ENCODE results near the gene WTIP. TPM values are rescaled to one million over a fixed set of nuclear protein-coding genes. Genes with fewer than 3 reads are reported as not detected.

The WTIP gene
- total RNA-seq, 1 donor: 40.6 TPM

DNA sequence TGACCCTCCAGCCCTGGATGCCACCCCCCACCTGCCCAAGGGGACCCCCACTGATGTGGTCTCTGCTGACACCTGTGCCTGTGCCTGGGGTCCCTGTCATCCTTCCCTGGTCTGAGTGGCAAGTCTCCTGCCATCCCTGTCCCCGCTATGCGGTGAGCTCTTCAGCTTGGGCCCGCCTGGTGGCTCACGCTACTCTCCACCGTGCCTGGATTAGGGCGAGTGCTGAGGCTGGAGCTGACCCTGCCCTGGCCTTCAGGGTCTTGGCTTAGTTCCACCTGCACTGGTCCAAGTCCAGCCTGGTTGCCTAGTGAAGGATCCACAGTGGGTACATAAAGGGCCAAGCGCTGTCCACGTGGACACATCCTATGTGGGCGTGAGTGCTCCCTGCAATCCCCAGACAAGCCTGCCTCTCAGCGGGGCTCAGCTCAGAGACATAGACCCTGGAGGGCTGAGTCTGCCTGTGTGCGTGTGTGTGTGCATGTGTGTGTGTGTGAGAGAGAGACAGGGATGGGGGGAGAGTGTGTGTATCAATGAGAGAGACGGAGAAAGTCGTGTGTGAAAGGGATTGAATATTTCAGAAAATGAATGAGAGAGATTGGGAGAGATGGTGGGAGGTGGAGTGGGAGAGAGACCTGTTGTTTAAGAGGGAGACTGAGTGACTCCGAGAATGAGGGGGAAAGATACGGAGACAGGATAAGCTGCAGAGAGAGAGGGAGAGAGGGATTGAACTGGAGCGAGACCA lies 22.1 kb downstream of the WTIP start:
- no peak for DNase-seq (ENCODE audit: low read depth)
- TF ChIP-seq, protein P1, sequence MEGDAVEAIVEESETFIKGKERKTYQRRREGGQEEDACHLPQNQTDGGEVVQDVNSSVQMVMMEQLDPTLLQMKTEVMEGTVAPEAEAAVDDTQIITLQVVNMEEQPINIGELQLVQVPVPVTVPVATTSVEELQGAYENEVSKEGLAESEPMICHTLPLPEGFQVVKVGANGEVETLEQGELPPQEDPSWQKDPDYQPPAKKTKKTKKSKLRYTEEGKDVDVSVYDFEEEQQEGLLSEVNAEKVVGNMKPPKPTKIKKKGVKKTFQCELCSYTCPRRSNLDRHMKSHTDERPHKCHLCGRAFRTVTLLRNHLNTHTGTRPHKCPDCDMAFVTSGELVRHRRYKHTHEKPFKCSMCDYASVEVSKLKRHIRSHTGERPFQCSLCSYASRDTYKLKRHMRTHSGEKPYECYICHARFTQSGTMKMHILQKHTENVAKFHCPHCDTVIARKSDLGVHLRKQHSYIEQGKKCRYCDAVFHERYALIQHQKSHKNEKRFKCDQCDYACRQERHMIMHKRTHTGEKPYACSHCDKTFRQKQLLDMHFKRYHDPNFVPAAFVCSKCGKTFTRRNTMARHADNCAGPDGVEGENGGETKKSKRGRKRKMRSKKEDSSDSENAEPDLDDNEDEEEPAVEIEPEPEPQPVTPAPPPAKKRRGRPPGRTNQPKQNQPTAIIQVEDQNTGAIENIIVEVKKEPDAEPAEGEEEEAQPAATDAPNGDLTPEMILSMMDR (IDR thresholded peaks at IDR 0.05; ENCODE audit: insufficient read depth, low read depth, low read length): no peak
- H3K4me3 ChIP-seq (ENCODE audit: low read depth, low read length): no peak overlapping the region

DNA sequence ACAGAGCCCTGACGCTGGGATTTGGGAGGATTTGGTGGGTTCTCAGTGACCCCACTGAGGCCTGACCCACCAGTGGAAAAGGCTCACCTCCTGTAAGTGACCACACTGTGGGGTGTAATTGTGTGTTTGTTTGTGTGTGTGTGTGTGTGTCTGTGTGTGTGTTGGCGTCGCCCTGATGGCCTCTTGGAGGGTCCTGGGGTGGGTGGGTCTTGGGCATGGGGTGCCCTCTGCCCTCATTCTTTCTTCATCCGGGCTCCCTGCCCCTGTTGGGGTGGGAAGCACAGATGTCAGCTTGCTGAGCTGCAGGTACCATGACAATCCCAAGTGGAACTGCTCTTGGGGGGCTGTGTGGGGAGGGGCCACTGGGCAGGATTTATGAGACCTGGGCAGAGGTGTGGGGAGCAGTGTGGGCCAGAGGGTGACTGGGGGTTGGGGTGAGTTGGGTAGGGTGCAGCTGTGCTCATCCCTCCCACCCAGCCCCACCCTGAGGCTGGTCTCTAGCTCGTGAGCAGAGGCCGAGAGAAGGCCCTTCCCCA lies 22.8 kb downstream of the WTIP start:
- no peak overlapping the region for H3K4me3 ChIP-seq (ENCODE audit: low read depth, low read length)
- no peak for DNase-seq (ENCODE audit: low read depth)
- TF ChIP-seq, protein P1 (IDR thresholded peaks at IDR 0.05; ENCODE audit: insufficient read depth, low read depth, low read length): no peak

DNA sequence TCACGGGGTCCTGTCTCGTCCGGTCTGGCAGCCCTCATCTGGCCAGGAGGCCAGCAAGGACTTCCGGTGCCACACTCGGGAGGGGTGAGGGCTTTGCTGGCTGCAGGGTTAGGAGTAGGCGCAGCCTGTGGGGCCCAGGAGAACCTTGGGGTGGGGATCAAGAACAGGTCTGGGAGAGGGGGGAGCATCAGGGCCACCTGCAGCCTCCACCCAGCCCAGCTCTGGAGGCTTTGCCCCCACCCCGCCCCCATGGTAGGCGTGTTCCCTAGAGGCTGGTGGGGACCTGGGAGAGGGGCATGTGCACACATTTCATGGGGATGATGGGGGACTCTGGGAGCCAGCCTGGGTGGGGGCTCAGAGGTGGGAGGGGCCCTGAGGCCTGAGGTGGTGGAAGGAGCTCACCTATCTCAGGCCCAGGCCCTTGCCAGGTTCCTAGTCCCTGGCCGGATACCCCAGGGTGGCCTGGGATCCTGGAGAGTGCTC lies 23.3 kb downstream of the WTIP start:
- no peak for DNase-seq (ENCODE audit: low read depth)
- TF ChIP-seq, protein P1 (IDR thresholded peaks at IDR 0.05; ENCODE audit: insufficient read depth, low read depth, low read length): no peak
- H3K4me3 ChIP-seq (ENCODE audit: low read depth, low read length): no peak overlapping the region

DNA sequence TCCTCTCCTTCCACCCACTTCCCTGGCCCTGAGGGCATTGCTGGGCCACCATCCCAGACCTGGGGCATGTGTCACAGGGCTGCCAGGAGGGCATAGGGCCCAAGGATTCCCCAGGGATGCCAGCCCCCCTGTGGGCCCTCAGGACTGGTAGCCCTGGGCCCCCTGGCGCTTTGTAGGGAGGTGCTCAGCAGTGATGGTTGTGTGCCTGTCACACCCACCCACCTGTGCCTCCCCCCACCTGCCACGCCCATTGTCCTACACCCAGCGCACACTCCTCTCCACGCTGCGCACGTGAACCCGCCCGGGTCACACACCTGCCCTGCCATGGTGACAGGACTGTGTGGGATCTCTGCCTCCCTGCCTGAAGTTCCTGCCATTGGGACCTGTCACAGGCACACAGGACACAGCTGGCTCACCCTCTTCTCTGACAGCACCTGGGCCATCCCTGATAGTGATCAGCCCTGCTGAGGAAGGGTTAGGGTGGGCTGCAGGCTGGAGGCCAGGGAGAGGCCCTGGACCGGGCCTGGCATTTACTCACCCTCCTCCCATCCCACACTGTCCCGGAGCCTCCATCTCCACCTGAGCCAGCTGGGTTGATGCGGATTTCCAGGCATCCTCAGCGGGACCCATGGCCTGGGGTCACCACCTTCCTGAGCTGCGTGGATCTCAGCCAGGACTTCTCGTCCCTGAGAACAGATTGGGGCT lies 23.9 kb downstream of the WTIP start:
- H3K4me3 ChIP-seq (ENCODE audit: low read depth, low read length): no peak overlapping the region
- TF ChIP-seq, protein P1 (IDR thresholded peaks at IDR 0.05; ENCODE audit: insufficient read depth, low read depth, low read length): no peak
- DNase-seq (ENCODE audit: low read depth): no peak

DNA sequence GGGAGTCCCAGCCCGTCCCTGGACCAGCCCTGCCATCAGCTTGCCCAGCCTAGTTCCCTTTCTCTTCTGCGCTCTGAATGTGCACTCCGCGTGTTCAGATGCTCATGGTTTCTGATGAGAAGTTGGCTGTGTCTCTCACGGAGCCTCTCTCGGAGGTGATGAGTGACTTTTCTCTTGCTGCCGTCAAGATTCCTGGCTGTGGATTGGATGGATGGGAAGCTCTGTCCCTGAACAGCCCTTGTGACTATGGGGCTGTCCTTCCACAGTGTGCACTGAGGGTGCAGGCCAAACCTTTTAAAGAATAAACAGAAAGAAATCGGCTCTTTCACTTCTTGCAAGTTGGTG lies 24.4 kb downstream of the WTIP start:
- TF ChIP-seq, protein P1 (IDR thresholded peaks at IDR 0.05; ENCODE audit: insufficient read depth, low read depth, low read length): no peak
- no peak for DNase-seq (ENCODE audit: low read depth)
- H3K4me3 ChIP-seq (ENCODE audit: low read depth, low read length): no peak overlapping the region

DNA sequence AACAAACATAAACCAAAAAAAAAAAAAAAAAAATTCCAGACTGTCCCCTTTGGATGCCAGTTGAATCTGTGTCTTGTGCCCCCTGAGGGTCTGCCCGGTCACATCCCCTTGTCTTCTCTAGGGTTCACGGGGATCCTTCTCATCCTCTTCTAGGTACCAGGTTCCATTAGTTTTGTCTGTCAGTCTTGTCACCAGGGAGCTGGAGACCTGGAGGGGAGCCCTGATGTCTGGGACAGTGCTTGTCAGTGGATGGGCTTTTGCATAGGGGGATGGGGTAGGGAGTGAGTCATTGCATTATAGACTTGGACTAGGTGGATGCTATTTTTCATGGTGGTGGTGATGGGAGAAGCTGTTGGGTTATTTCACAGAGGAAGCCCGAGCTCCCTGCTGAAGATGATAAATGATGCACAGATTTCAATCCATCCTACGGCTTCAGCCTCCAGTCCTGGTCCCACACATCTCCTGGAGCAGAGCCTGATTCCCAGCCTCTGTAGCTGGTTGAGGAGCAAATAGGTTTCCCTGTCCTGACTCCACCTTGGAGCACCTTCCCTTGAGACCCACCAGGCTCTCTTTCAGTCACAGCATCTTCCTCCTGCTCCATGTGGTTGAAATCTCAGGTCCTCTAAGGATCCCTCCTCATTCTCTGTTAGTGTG lies 26.0 kb downstream of the WTIP start:
- TF ChIP-seq, protein P1 (IDR thresholded peaks at IDR 0.05; ENCODE audit: insufficient read depth, low read depth, low read length): no peak
- H3K4me3 ChIP-seq (ENCODE audit: low read depth, low read length): no peak overlapping the region
- no peak for DNase-seq (ENCODE audit: low read depth)
